HG03045 (cell line): ENCODE results near the gene AURKB.
A peak's percentile ranks its signal among the peaks of the same experiment; 100 is the strongest.
"Not testable (repeated sequence)": the region's sequence is repeated elsewhere in the genome, so short reads cannot be mapped to it uniquely, and the experiment has no call there.

Experiments
- ATAC-seq: cut with Tn5 transposase; IDR thresholded peaks from one replicate; pipeline ENCODE4 v1.9.1; 2021; ENCODE audit warnings: mild to moderate bottlenecking, moderate library complexity; ENCODE audit not compliant: unreplicated experiment

AURKB gene

GRCh38 chr17:8189041-8189710 is 21.2 kb downstream of the AURKB start:
- peak; percentile 0 for ATAC-seq

GRCh38 chr17:8188263-8188839 is 22.0 kb downstream of the AURKB start:
- ATAC-seq = no peak

GRCh38 chr17:8187517-8188262 is 22.7 kb downstream of the AURKB start:
- ATAC-seq = peak; percentile 20

- ATAC-seq = peak; percentile 20
These were observed 23.4 kb downstream of the AURKB start for GRCh38 chr17:8186787-8187516.

- peak; percentile 3 for ATAC-seq
These were observed 24.0 kb downstream of the AURKB start for GRCh38 chr17:8186446-8186786.

- ATAC-seq = no peak
These were observed 24.6 kb downstream of the AURKB start for GRCh38 chr17:8185582-8186445.

GRCh38 chr17:8176998-8177731 is 33.2 kb downstream of the AURKB start:
- no peak for ATAC-seq

- ATAC-seq = peak; percentile 39
These were observed 34.0 kb downstream of the AURKB start, which contains the start of gene TMEM107 for GRCh38 chr17:8176197-8176940. Gene TMEM107, minus strand, starts transcription at chr17:8176380. Its CDS starts 94 bp downstream, at chr17:8176286.

- no peak for ATAC-seq
These were observed 34.6 kb downstream of the AURKB start for GRCh38 chr17:8175795-8176196.

- ATAC-seq = no peak
These were observed 36.5 kb downstream of the AURKB start for GRCh38 chr17:8173871-8174322.

- peak; percentile 68 for ATAC-seq
These were observed 37.1 kb downstream of the AURKB start for GRCh38 chr17:8173056-8173870.

- not testable (repeated sequence) for ATAC-seq
These were observed 40.2 kb downstream of the AURKB start for GRCh38 chr17:8170186-8170585.

GRCh38 chr17:8167526-8167925 is 42.8 kb downstream of the AURKB start:
- no peak for ATAC-seq

- ATAC-seq = no peak
These were observed 43.6 kb downstream of the AURKB start for GRCh38 chr17:8166731-8167130.

GRCh38 chr17:8164815-8165131 is 45.6 kb downstream of the AURKB start:
- ATAC-seq = no peak

- ATAC-seq = no peak
These were observed 46.2 kb downstream of the AURKB start for GRCh38 chr17:8163978-8164814.
